GM18868 (cell line): Measurements from ENCODE around the gene SPCS2.
"Not testable (repeated sequence)": the region's sequence is repeated elsewhere in the genome, so short reads cannot be mapped to it uniquely, and the experiment has no call there.

Source experiments
- ATAC-seq: cut with Tn5 transposase; IDR thresholded peaks from one replicate; pipeline ENCODE4 v1.9.1; 2021; ENCODE audit warnings: mild to moderate bottlenecking, moderate library complexity; ENCODE audit not compliant: unreplicated experiment

SPCS2 gene

DNA sequence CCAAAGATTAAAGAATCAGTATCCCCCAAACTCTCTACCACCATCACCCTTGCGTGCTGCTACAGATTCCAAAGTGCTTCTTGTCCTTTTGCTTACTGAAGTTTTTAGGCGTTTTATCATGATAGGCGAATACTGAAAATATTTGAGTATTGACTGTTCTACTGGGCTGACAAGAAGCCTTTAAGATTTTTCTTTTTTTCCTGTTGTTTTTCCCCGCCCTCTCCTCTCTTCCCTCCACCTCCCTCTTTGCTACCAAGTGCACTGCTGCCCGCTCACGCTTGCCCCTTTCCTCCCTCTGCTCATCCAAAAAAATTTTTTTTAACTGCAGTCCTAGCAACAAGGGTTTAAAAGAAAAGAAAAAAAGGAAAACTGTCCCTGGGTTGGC is 679 bp downstream of the SPCS2 start:
- no peak for ATAC-seq

DNA sequence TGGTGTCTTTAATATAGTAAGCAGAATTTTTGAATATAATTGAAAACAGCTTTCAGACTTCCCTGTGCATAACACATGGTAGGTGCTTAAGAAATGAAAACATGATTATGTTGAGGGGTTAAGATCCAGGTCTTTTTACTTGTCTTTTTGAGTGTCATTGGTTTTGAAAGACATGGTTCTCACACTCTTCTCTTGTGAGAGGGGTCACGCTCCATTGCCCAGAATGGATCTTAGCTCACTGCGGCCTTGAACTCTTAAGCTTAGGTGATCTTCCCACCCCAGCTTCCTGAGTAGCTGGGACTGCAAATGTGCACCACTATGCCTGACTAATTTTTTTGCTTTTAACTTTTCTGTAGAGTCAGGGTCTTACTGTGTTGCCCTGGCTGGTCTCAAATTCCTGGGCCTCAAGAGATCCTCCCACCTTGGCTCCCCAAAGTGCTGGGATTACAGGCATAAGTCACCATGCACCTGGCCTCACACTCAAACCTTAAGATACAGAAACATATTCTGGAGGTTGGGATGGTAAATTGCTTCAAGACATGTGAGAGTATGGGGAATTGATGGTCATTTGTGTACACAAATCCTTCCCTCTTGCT is 1.4 kb downstream of the SPCS2 start:
- no peak for ATAC-seq

GRCh38 chr11:74951226-74951625 is 2.2 kb downstream of the SPCS2 start:
- ATAC-seq, result no peak

GRCh38 chr11:74952752-74953151 is 3.7 kb downstream of the SPCS2 start:
- ATAC-seq, result no peak

DNA sequence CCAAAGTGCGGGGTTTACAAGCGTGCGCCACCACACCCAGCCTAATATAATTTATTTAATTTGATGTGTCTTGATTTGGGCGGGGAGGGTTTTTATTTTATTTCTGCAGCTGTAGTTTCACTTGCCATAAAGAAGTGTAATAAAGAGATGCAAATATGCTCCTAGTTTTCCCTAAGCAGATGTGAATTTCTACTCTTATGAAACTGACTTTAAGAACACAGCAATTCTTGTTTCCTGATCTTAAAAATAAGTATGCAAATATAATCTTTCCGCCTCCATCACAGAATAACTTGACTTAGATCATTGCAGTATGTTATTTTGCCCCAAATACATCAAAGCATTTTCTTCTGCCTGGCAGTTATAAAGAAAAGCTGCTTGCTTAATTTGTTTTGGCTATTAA is 4.4 kb downstream of the SPCS2 start:
- no peak for ATAC-seq

DNA sequence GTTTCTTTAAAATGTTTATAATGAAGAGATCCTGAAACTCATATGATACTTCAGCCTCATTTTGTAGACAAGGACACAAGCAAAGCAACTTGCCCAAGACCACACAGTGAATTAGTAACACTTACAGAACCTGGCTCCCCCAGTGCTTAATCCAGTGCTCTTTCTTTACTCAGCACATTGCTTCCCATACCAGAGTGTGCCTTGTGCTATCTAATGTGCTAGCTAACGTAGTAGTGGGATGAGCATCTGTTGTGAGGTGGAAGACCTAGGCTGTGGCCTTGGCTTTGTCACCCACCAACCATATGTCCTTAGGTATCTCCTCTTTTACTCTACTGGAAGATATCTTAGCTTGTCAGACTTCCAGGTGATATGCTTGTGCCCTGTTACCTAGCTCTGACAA is 5.1 kb downstream of the SPCS2 start:
- ATAC-seq, result no peak

- ATAC-seq, result no peak
Measured at GRCh38 chr11:74956397-74957015, 7.4 kb downstream of the SPCS2 start.

DNA sequence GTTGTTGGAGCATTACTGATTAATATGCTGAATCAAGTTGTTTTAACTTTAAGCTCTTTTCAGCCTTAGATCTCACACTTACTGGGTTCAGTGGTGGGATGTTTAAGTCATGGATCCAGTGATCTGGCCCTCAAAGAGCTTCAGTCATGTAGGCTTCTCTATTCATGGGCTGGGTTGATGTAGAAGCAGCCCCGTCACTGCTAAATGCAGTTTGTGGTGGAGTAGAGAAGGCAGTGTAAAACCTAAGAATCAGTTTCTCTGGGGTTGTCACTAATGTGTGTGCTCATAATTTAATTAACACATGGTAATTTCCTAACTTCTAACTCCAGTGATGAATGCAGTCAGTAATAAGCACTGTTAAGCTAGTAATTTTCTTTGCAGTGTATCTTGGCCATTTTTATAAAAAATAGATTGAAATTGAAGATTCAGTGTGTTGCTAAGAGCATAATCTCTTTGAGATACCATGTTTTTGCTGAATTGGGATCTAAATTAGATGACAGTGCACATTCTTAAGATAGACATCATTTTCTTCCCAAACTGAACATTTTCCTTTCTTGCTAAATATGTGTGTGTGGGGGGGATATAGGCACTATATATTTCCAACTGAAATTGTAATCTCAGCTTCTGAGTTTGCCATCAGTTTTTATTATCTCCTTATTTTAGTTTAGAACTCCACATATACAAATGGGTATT is 9.0 kb downstream of the SPCS2 start:
- ATAC-seq, result no peak

GRCh38 chr11:74960128-74960527 is 11.1 kb downstream of the SPCS2 start:
- not testable (repeated sequence) for ATAC-seq

- ATAC-seq, result no peak
Measured at GRCh38 chr11:74966651-74967050, 17.6 kb downstream of the SPCS2 start.

DNA sequence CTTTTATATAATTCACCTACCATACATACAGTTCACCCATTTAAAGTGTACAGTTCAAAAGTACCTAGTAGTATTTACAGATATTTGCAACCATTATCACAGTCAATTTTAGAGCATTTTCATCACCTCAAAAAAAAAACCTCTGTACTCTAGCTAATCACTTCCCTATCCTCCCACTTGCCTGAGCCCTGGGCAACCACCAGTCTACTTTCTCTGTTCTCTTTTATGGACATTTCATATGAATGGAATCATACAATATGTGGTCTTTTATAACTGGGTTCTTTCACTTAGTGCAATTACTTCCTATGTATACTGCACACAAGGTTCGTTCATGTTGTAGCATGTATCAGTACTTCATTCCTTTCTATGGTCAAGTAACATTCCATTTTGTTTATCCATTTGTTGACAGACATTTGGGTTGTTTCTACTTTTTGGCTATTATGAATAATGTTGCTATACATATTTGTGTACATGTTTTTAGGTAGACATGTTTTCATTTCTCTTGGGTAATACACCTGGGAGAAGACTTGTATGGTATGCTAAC is 21.9 kb downstream of the SPCS2 start:
- no peak for ATAC-seq

- no peak for ATAC-seq
Measured at GRCh38 chr11:74971424-74971823, 22.4 kb downstream of the SPCS2 start.

- ATAC-seq, result no peak
Measured at GRCh38 chr11:74978041-74978440, 29.0 kb downstream of the SPCS2 start.

DNA sequence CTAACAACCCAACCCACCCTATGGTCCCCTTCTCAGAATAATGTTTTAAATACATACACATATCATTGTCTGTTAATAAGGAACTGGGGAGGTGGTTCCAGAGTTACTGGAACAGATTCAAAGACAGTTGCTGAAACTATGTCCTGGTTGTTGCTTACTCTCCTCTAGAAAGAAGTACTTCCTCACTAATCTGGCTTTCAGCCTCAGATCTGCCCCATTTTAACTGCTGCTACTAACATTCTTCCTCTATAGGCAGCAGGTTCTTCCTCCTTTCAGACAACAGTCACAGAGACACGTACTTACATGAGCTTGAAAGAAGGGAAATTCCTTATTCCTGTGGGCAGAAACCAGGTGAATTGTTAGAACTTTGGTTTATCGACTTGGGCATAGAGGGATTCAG is 31.6 kb downstream of the SPCS2 start:
- ATAC-seq, result no peak

DNA sequence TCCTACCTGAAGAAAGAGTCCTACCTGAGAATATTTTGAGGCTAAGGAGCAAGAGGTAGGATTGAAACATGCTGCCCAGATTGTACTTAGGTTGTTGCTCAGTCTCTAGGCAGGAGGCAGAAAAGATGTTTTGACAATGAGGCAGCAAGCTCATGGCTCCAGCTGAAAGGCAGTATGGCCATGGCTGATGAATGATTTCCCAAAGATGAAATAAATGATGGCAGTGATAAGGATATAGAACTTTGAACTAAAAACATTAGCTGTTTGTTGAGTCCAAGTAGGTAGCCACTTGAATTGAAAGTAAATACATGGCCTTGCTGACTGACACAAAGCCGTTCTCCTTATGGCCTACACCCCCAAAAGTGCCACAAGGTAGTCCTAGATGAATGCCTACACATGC is 32.8 kb downstream of the SPCS2 start:
- no peak for ATAC-seq

GRCh38 chr11:74984070-74984469 is 35.0 kb downstream of the SPCS2 start:
- no peak for ATAC-seq

GRCh38 chr11:74984730-74985129 is 35.7 kb downstream of the SPCS2 start:
- ATAC-seq, result no peak

- ATAC-seq, result peak; percentile 82
Measured at GRCh38 chr11:74988541-74989259, 39.6 kb downstream of the SPCS2 start, which contains the start of gene NEU3. Gene NEU3, plus strand, starts transcription at chr11:74988933. Its CDS starts 128 bp downstream, at chr11:74989061.

GRCh38 chr11:74989260-74989638 is 40.2 kb downstream of the SPCS2 start:
- ATAC-seq, result no peak

DNA sequence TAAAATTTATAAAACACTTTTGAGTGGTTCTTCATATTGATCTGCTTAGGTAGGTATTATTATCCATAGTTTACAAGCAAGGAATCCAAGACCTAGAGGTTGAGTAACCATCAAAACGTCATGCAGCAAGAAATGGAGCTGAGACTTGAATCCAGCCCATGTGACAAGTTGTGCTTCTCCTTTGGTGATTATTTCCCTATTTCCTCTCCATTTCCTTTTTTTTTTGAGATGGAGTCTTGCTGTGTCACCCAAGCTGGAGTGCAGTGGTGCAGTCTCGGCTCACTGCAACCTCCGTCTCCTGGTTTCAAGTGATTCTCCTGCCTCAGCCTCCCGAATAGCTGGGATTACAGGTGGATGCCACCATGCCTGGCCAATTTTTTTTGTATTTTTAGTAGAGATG is 41.1 kb downstream of the SPCS2 start:
- not testable (repeated sequence) for ATAC-seq

DNA sequence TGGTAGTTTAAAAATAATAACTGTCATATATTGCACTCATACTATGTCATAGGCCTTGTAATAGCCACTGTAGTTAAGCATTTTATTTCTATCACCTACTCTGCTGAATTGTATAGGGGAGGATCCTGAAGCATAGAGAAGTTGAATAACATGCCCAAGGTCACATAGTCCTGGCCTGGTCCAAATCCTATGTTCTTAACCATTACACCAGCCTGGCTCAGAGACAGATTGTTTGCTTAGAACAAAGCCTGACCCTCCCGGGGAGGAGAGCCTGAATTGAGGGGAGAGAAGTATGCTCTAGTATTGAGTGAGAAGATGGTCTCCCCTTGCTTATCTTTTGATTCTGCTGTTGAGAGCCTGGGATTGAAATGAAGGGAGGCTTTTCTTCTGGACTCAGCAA is 41.9 kb downstream of the SPCS2 start:
- ATAC-seq, result no peak
